SH-SY5Y (cell line): ENCODE measurements around the gene RAB30.

ENCODE experiments used
- GATA2 ChIP-seq: IDR thresholded peaks from 2 replicates; pipeline ENCODE4 v1.6.1; 2011; ENCODE audit warnings: mild to moderate bottlenecking, low read depth, low read length
- GATA3 ChIP-seq: IDR thresholded peaks from 2 replicates; pipeline ENCODE4 v1.6.1; 2011; ENCODE audit warnings: low read depth, mild to moderate bottlenecking, low read length, moderate library complexity

DNA sequence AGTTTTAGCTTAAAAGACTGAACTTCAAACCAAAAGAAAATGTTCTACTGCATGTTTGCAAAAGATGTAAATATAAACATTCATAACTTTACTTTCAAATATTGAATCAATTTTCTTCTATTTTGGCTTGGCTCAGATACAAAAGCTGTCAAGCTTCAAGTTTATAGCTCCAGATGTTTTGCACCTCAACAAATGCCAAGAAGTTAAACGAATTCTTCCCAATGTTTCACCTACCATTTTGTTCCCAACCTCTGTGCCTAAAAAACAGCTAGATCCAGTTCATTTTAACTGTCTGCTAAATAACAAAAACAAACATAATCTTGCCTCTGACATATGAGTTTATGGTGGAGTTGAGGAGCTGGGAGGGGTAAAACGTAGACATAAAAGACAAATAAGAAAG lies 76.5 kb downstream of the RAB30 start:
- TF ChIP-seq GATA3 (no peak), GATA2 (no peak)
